ENCODE measurements around the gene TRIM14. TPM values are rescaled to one million over a fixed set of nuclear protein-coding genes. Genes with fewer than 3 reads are reported as not detected.

Gene TRIM14
- total RNA-seq, 4 donors from 2014 or later = 7.5 to 12.5 (median 10.5) TPM

GRCh38 chr9:98034593-98035546 lies 84.2 kb downstream of the TRIM14 start:
- Histone ChIP-seq H3K27ac (no peak overlapping the region), H3K4me1 (peaks cover 0 to 6% (median 4%) of the 10 kb centered on the region in 3 donors), H3K9me3 (no peaks in the 10 kb centered on the region), H3K27me3 (peaks cover 13% of the 10 kb centered on the region), H3K4me3 (peak overlapping the region in 1 of 2 donors; percentile 20), H3K36me3 (no peaks in the 10 kb centered on the region)
- ATAC-seq = peak; percentile 76
- WGBS, 2 donors (ENCODE audit: low coverage in 1 of 2) = 52 to 53% methylated on average over 6 to 7 of the region's 20 CpGs
- peak; percentile 83 to 89 (median 86) for TF ChIP-seq CTCF (IDR thresholded peaks at IDR 0.05)
- no peak for TF ChIP-seq POLR2AphosphoS5 (IDR thresholded peaks at IDR 0.05)

GRCh38 chr9:98031935-98032334 lies 87.1 kb downstream of the TRIM14 start:
- no peaks in the 10 kb centered on the region for H3K9me3 ChIP-seq
- no peaks in the 10 kb centered on the region for H3K36me3 ChIP-seq
- H3K4me3 ChIP-seq = no peak overlapping the region
- peaks cover 0 to 6% (median 4%) of the 10 kb centered on the region in 3 donors for H3K4me1 ChIP-seq
- no peak overlapping the region for H3K27ac ChIP-seq
- TF ChIP-seq POLR2AphosphoS5 (IDR thresholded peaks at IDR 0.05) = no peak
- no peak for TF ChIP-seq POLR2A (IDR thresholded peaks at IDR 0.05)
- TF ChIP-seq EP300 (IDR thresholded peaks at IDR 0.05) = no peak
- TF ChIP-seq CTCF (IDR thresholded peaks at IDR 0.05) = no peak
- WGBS, 2 donors (ENCODE audit: low coverage in 1 of 2) = 75% methylated on average over 1 of the region's 1 CpG; no CpG with 5 or more reads in 1 of the 2 donors
- H3K27me3 ChIP-seq = peaks cover 13% of the 10 kb centered on the region
- no peak for ATAC-seq

- TF ChIP-seq POLR2AphosphoS5 (IDR thresholded peaks at IDR 0.05) = no peak
- no peak for TF ChIP-seq EP300 (IDR thresholded peaks at IDR 0.05)
- TF ChIP-seq CTCF (IDR thresholded peaks at IDR 0.05) = no peak
- TF ChIP-seq POLR2A (IDR thresholded peaks at IDR 0.05) = no peak
- peaks cover 13% of the 10 kb centered on the region for H3K27me3 ChIP-seq
- no peak overlapping the region for H3K27ac ChIP-seq
- peaks cover 0 to 6% (median 4%) of the 10 kb centered on the region in 3 donors for H3K4me1 ChIP-seq
- no peak overlapping the region for H3K4me3 ChIP-seq
- ATAC-seq = no peak
- H3K36me3 ChIP-seq = no peaks in the 10 kb centered on the region
- no peaks in the 10 kb centered on the region for H3K9me3 ChIP-seq
Observed at GRCh38 chr9:98031169-98031568, 87.9 kb downstream of the TRIM14 start.

GRCh38 chr9:98024702-98025101 lies 94.3 kb downstream of the TRIM14 start:
- Histone ChIP-seq H3K36me3 (peaks cover 0 to 25% of the 10 kb centered on the region in 2 donors), H3K27me3 (no peaks in the 10 kb centered on the region), H3K4me1 (no peaks in the 10 kb centered on the region), H3K27ac (no peak overlapping the region), H3K9me3 (no peaks in the 10 kb centered on the region), H3K4me3 (no peak overlapping the region)
- no peak for TF ChIP-seq EP300 (IDR thresholded peaks at IDR 0.05)
- TF ChIP-seq POLR2A (IDR thresholded peaks at IDR 0.05) = no peak
- TF ChIP-seq POLR2AphosphoS5 (IDR thresholded peaks at IDR 0.05) = no peak
- TF ChIP-seq CTCF (IDR thresholded peaks at IDR 0.05) = no peak
- no peak for ATAC-seq
- 100% methylated on average over 1 of the region's 1 CpG for WGBS, 2 donors (ENCODE audit: low coverage in 1 of 2)

GRCh38 chr9:98022447-98022846 lies 96.6 kb downstream of the TRIM14 start:
- H3K9me3 ChIP-seq = no peaks in the 10 kb centered on the region
- H3K36me3 ChIP-seq = peaks cover 0 to 47% of the 10 kb centered on the region in 2 donors
- H3K4me3 ChIP-seq = no peak overlapping the region
- H3K27ac ChIP-seq = no peak overlapping the region
- no peaks in the 10 kb centered on the region for H3K27me3 ChIP-seq
- ATAC-seq = peak; percentile 46
- WGBS, 2 donors (ENCODE audit: low coverage in 1 of 2) = 83% methylated on average over 5 to 7 of the region's 8 CpGs
- no peaks in the 10 kb centered on the region for H3K4me1 ChIP-seq
- TF ChIP-seq POLR2A (IDR thresholded peaks at IDR 0.05) (no peak), CTCF (IDR thresholded peaks at IDR 0.05) (no peak), EP300 (IDR thresholded peaks at IDR 0.05) (no peak), POLR2AphosphoS5 (IDR thresholded peaks at IDR 0.05) (no peak)

Measured in gastroesophageal sphincter (tissue), 4 donors.